Activated T-cell treated with anti-CD3 and anti-CD28 coated beads, Interleukin-2, amount 50 U/mL, for 72 hours (primary cell): ENCODE results near the gene RPL29. TPM values are rescaled to one million over a fixed set of nuclear protein-coding genes. Genes with fewer than 3 reads are reported as not detected.

Experiments
- ATAC-seq, 2 donors: fragments of 150-1000 bp; cut with Tn5 transposase; replicated peaks in 1 of 2; 2 replicates each; pipeline ENCODE4 v1.10.0; 2021; ENCODE audit warnings: moderate library complexity in 2 of 2, mild to moderate bottlenecking in 1 of 2
- DNase-seq, 2 donors: peaks; one replicate each; pipeline ENCODE4 v3.0.0; 2021 to 2022; ENCODE audit warnings: mixed read lengths in 1 of 2
- H3K27ac Mint-ChIP-seq: one replicate; pipeline ENCODE4 v1.8.0; 2022; ENCODE audit warnings: mild to moderate bottlenecking, moderate library complexity, mixed read lengths
- H3K27me3 Mint-ChIP-seq: one replicate; pipeline ENCODE4 v1.8.0; 2022; ENCODE audit warnings: low read depth, mixed read lengths
- H3K36me3 Mint-ChIP-seq, 2 donors: one replicate each; pipeline ENCODE4 v1.8.0; 2022; ENCODE audit warnings: mixed read lengths in 2 of 2, mild to moderate bottlenecking in 1 of 2; ENCODE audit not compliant: insufficient read depth in 2 of 2
- H3K4me1 Mint-ChIP-seq: one replicate; pipeline ENCODE4 v1.8.0; 2022; ENCODE audit warnings: low read depth, mixed read lengths
- H3K4me3 Mint-ChIP-seq, 2 donors: one replicate each; pipeline ENCODE4 v1.8.0; 2022; ENCODE audit warnings: mild to moderate bottlenecking in 2 of 2, mixed read lengths in 2 of 2, moderate library complexity in 2 of 2
- H3K9me3 Mint-ChIP-seq, 2 donors: one replicate each; pipeline ENCODE4 v1.8.0; 2022; ENCODE audit warnings: mixed read lengths in 2 of 2
- total RNA-seq, 2 donors: library from RNA; stranded (reverse); gene quantifications; one replicate each; pipeline ENCODE4 v1.2.3, GENCODE V29; 2022

RPL29 gene
- total RNA-seq, 2 donors from 2014 or later = 1,676 to 1,838 TPM

- no peaks in the 10 kb centered on the region for H3K27me3 Mint-ChIP-seq
- no peak overlapping the region for H3K27ac Mint-ChIP-seq
- DNase-seq (no peak), ATAC-seq (no peak)
- H3K4me3 Mint-ChIP-seq = no peak overlapping the region
- no peaks in the 10 kb centered on the region for H3K4me1 Mint-ChIP-seq
- no peaks in the 10 kb centered on the region for H3K9me3 Mint-ChIP-seq
- H3K36me3 Mint-ChIP-seq = no peaks in the 10 kb centered on the region
Observed at GRCh38 chr3:52023101-52023770, 27.5 kb upstream of the RPL29 start.

- no peak for DNase-seq
- Mint-ChIP-seq H3K4me3 (no peak overlapping the region), H3K9me3 (no peaks in the 10 kb centered on the region), H3K4me1 (no peaks in the 10 kb centered on the region), H3K27me3 (no peaks in the 10 kb centered on the region), H3K27ac (no peak overlapping the region), H3K36me3 (no peaks in the 10 kb centered on the region)
- no peak for ATAC-seq
Observed at GRCh38 chr3:52022323-52023100, 26.8 kb upstream of the RPL29 start.

GRCh38 chr3:52021489-52022268, 26.0 kb upstream of the RPL29 start:
- Mint-ChIP-seq H3K4me1 (no peaks in the 10 kb centered on the region), H3K27ac (no peak overlapping the region), H3K36me3 (no peaks in the 10 kb centered on the region), H3K4me3 (no peak overlapping the region), H3K9me3 (no peaks in the 10 kb centered on the region), H3K27me3 (no peaks in the 10 kb centered on the region)
- ATAC-seq (no peak), DNase-seq (no peak)

- DNase-seq (no peak), ATAC-seq (no peak)
- H3K4me3 Mint-ChIP-seq = no peak overlapping the region
- no peaks in the 10 kb centered on the region for H3K9me3 Mint-ChIP-seq
- H3K27ac Mint-ChIP-seq = no peak overlapping the region
- no peaks in the 10 kb centered on the region for H3K4me1 Mint-ChIP-seq
- no peaks in the 10 kb centered on the region for H3K36me3 Mint-ChIP-seq
- no peaks in the 10 kb centered on the region for H3K27me3 Mint-ChIP-seq
Observed at GRCh38 chr3:52020796-52021195, 25.1 kb upstream of the RPL29 start.

- DNase-seq (no peak), ATAC-seq (no peak)
- H3K27ac Mint-ChIP-seq = no peak overlapping the region
- H3K27me3 Mint-ChIP-seq = no peaks in the 10 kb centered on the region
- no peaks in the 10 kb centered on the region for H3K4me1 Mint-ChIP-seq
- no peak overlapping the region for H3K4me3 Mint-ChIP-seq
- no peaks in the 10 kb centered on the region for H3K9me3 Mint-ChIP-seq
- H3K36me3 Mint-ChIP-seq = no peaks in the 10 kb centered on the region
Observed at GRCh38 chr3:52019352-52020080, 23.8 kb upstream of the RPL29 start.

GRCh38 chr3:52018319-52019000, 22.8 kb upstream of the RPL29 start:
- Mint-ChIP-seq H3K36me3 (no peaks in the 10 kb centered on the region), H3K27me3 (no peaks in the 10 kb centered on the region), H3K4me3 (no peak overlapping the region), H3K4me1 (no peaks in the 10 kb centered on the region), H3K27ac (no peak overlapping the region), H3K9me3 (no peaks in the 10 kb centered on the region)
- ATAC-seq (no peak), DNase-seq (no peak)

- no peak overlapping the region for H3K4me3 Mint-ChIP-seq
- H3K27me3 Mint-ChIP-seq = no peaks in the 10 kb centered on the region
- no peak for DNase-seq
- H3K9me3 Mint-ChIP-seq = no peaks in the 10 kb centered on the region
- no peak for ATAC-seq
- H3K36me3 Mint-ChIP-seq = no peaks in the 10 kb centered on the region
- H3K4me1 Mint-ChIP-seq = no peaks in the 10 kb centered on the region
- no peak overlapping the region for H3K27ac Mint-ChIP-seq
Observed at GRCh38 chr3:52017586-52017985, 21.9 kb upstream of the RPL29 start.

- DNase-seq = no peak
- no peaks in the 10 kb centered on the region for H3K36me3 Mint-ChIP-seq
- no peak overlapping the region for H3K27ac Mint-ChIP-seq
- H3K4me1 Mint-ChIP-seq = no peaks in the 10 kb centered on the region
- H3K9me3 Mint-ChIP-seq = no peaks in the 10 kb centered on the region
- H3K27me3 Mint-ChIP-seq = no peaks in the 10 kb centered on the region
- no peak overlapping the region for H3K4me3 Mint-ChIP-seq
- no peak for ATAC-seq
Observed at GRCh38 chr3:52015438-52016228, 19.9 kb upstream of the RPL29 start.

GRCh38 chr3:52014613-52015012, 18.9 kb upstream of the RPL29 start:
- Mint-ChIP-seq H3K4me3 (no peak overlapping the region), H3K36me3 (no peaks in the 10 kb centered on the region), H3K27me3 (no peaks in the 10 kb centered on the region), H3K27ac (no peak overlapping the region), H3K4me1 (no peaks in the 10 kb centered on the region), H3K9me3 (no peaks in the 10 kb centered on the region)
- no peak for DNase-seq
- ATAC-seq = no peak

- no peaks in the 10 kb centered on the region for H3K27me3 Mint-ChIP-seq
- no peak overlapping the region for H3K4me3 Mint-ChIP-seq
- no peak overlapping the region for H3K27ac Mint-ChIP-seq
- ATAC-seq (no peak), DNase-seq (no peak)
- no peaks in the 10 kb centered on the region for H3K4me1 Mint-ChIP-seq
- no peaks in the 10 kb centered on the region for H3K9me3 Mint-ChIP-seq
- no peaks in the 10 kb centered on the region for H3K36me3 Mint-ChIP-seq
Observed at GRCh38 chr3:52013802-52014598, 18.3 kb upstream of the RPL29 start.

GRCh38 chr3:52012699-52013098, 17.0 kb upstream of the RPL29 start:
- Mint-ChIP-seq H3K4me3 (no peak overlapping the region), H3K4me1 (no peaks in the 10 kb centered on the region), H3K36me3 (no peaks in the 10 kb centered on the region), H3K9me3 (no peaks in the 10 kb centered on the region), H3K27me3 (no peaks in the 10 kb centered on the region), H3K27ac (no peak overlapping the region)
- ATAC-seq (no peak), DNase-seq (no peak)
